Transverse colon (tissue), 4 donors: ENCODE measurements around the gene ZBTB8B.

Source experiments
- CTCF ChIP-seq, 5 experiments: fragments of 200-600 bp in 3 of 5; fragments of 450-650 bp in 2 of 5; sonication (generic) in 3 of 5; IDR thresholded peaks; 1 replicate in 2 of 5; 2 replicates in 3 of 5; pipeline ENCODE4 v1.5.1; 2016 to 2017; ENCODE audit warnings: antibody characterized with exemption in 5 of 5, inconsistent platforms in 3 of 5, mild to moderate bottlenecking in 2 of 5, moderate library complexity in 1 of 5
- EP300 ChIP-seq: sonication (generic); formaldehyde crosslinking; IDR thresholded peaks from one replicate; pipeline ENCODE4 v1.6.1; 2017; ENCODE audit warnings: antibody characterized with exemption, low read depth
- POLR2A ChIP-seq: fragments of 450-650 bp; IDR thresholded peaks from one replicate; pipeline ENCODE4 v1.6.1; 2016; ENCODE audit warnings: antibody characterized with exemption, mild to moderate bottlenecking, moderate library complexity
- POLR2AphosphoS5 ChIP-seq, 3 donors: sonication (generic); formaldehyde crosslinking; IDR thresholded peaks; one replicate each; pipeline ENCODE4 v1.6.1; 2016; ENCODE audit warnings: antibody characterized with exemption in 3 of 3

GRCh38 chr1:32438136-32438535, 26.7 kb upstream of the ZBTB8B start:
- TF ChIP-seq CTCF (IDR thresholded peaks at IDR 0.05) (no peak), POLR2AphosphoS5 (IDR thresholded peaks at IDR 0.05) (no peak), EP300 (no peak), POLR2A (no peak)
